Omental fat pad (tissue), 4 donors: ENCODE measurements around the gene ALS2. TPM values are rescaled to one million over a fixed set of nuclear protein-coding genes. Genes with fewer than 3 reads are reported as not detected.
"Not testable (repeated sequence)": the region's sequence is repeated elsewhere in the genome, so short reads cannot be mapped to it uniquely, and the experiment has no call there.

Source experiments
- ATAC-seq: fragments of 150-250 bp; one replicate; pipeline ENCODE4 v1.9.1; 2016; ENCODE audit warnings: mild to moderate bottlenecking, moderate library complexity; ENCODE audit not compliant: low FRiP score
- DNase-seq: peaks from one replicate; pipeline ENCODE4 v3.0.0-alpha.2; 2019; ENCODE audit warnings: low spot score
- total RNA-seq, 4 donors: library from RNA; depleted of rRNA; stranded (reverse); fragments of >200 nt; gene quantifications; one replicate each; pipeline ENCODE4 v1.1.0, GENCODE V29; 2016
- TF ChIP-seq, protein P1 (sequence below), 3 donors: fragments of 450-650 bp; IDR thresholded peaks; one replicate each; pipeline ENCODE4 v1.5.1; 2016 to 2017; ENCODE audit warnings: antibody characterized with exemption in 3 of 3, mild to moderate bottlenecking in 3 of 3, moderate library complexity in 2 of 3

ALS2 gene
- total RNA-seq, 4 donors from 2014 or later, result 13.6 to 20.4 (median 17.9) TPM

DNA sequence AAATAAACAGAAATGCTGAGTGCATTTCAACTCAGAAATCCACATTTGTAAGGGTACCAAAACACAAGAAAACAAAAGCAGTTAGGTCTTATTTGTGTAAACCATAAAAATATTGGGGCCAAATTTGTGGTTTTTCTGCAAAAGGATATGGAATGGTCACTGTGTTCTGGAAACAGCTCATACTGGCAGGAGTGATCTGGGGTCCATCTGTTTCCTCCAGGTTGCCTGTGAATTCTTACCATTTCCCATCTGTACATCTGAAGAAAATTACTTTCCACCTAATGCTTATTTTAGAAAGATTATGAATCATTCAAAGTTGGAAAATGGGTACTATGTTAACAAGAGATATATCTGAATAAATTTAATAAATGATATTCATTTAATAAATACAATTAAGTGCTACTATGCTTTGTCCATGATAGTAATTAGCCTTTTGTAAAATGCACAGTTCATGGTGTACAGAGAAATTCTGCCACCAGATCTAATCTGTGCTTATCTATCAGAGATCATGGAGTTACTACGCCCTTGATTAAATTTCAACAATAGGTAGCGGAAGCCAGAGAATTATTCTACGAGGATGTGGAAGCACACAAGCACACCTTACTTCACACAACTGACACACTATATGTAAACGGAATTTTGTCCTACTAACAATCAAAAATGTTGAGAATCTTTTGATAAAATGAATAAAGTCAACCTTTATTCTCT lies 10.9 kb downstream of the ALS2 start:
- no peak for DNase-seq
- TF ChIP-seq, protein P1, sequence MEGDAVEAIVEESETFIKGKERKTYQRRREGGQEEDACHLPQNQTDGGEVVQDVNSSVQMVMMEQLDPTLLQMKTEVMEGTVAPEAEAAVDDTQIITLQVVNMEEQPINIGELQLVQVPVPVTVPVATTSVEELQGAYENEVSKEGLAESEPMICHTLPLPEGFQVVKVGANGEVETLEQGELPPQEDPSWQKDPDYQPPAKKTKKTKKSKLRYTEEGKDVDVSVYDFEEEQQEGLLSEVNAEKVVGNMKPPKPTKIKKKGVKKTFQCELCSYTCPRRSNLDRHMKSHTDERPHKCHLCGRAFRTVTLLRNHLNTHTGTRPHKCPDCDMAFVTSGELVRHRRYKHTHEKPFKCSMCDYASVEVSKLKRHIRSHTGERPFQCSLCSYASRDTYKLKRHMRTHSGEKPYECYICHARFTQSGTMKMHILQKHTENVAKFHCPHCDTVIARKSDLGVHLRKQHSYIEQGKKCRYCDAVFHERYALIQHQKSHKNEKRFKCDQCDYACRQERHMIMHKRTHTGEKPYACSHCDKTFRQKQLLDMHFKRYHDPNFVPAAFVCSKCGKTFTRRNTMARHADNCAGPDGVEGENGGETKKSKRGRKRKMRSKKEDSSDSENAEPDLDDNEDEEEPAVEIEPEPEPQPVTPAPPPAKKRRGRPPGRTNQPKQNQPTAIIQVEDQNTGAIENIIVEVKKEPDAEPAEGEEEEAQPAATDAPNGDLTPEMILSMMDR (IDR thresholded peaks at IDR 0.05), result no peak
- no peak for ATAC-seq

DNA sequence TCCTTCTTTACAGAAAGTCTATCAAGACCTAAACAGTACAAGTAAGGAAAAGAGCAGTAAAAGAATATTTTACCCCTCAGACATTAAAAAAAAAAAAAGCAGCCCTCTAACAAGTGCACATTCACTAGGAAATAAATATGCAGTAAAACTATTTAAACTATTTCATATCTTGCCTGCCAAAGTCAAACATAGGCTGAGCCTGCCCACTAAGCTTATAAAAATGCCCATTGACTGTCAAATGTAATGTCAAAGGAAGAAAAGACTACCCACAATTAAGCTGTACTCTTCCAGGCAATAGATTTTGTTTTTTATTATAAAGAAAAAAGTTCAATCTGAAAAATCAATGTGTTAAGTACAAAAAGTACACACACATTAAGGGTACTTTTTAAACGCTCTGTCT lies 11.8 kb downstream of the ALS2 start:
- TF ChIP-seq, protein P1 (IDR thresholded peaks at IDR 0.05), result no peak
- DNase-seq, result no peak
- ATAC-seq, result no peak

DNA sequence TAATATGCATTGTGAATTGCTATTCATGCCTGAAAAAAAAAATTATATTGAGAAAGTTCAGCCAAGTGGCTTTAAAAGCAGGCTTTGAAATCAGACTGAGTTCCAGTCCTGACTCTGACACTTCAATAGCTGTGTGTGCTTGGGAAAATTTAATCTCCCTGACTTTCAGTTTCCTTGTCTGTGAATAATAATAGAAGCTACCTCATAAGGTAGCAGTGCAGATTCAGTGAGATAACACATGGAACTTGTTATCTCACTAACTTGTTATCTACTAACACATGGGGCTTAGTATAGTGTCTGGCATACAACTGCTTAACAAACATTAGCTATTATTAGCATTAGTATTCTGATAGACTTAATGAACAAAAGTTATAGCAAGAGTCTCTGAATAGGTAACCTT lies 14.9 kb downstream of the ALS2 start:
- DNase-seq (no peak), ATAC-seq (no peak)
- TF ChIP-seq, protein P1 (IDR thresholded peaks at IDR 0.05), result no peak

DNA sequence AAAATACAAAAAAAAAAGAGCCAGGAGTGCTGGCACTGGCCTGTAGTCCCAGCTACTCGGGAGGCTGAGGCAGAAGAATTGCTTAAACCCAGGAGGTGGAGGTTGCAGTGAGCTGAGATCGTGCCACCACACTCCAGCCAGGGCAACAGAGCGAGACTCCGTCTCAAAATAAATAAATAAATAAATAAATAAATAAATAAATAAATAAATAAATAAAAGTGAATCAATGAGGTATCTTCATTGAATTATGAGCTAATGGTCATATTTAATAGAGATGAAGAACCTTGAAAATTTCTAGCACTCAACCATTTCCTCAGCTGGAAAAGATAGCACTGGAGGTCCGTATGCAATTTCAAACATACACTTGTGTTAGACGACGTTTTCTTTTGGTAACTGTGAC lies 16.3 kb downstream of the ALS2 start:
- ATAC-seq, DNase-seq: not testable (repeated sequence)

DNA sequence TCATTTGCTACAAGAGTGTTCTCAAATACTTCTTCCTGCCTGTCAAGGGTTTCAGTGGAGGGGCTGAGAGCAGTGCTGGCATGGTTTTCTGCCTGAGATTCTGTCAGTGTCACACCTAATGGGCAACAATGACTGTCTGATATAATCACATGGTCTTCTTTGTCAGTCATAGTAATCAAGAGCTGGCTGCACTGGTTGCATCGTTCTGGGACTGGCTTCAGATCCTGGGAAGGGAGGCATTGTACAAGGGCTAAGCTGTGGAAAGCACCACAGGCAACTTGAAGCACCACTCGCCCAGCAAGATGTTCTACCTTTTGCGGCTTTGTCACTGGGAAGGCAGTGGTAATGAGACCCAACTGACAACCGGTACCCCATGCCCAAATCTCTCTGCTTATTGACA lies 19.6 kb downstream of the ALS2 start:
- TF ChIP-seq, protein P1 (IDR thresholded peaks at IDR 0.05), result no peak
- DNase-seq (no peak), ATAC-seq (no peak)

DNA sequence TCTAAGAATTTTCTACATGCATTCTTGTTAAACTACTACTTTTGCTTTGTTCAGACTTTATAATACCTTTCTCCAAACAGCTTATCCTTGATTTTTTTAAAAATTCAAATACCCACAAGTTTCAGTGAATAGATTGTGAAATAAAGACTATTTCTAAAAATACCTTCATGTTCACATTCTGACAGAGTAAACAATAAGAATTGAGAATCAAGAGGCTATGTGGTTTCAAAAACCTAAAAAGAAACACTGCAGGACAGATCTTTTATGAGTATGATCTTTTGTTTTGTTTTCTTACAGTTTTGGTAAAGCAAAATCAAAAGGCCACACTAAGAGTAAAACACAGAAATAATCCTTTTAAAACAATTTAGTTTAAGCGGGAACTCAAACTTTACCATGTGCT lies 21.2 kb downstream of the ALS2 start:
- ATAC-seq, result no peak
- no peak for DNase-seq
- TF ChIP-seq, protein P1 (IDR thresholded peaks at IDR 0.05), result no peak

DNA sequence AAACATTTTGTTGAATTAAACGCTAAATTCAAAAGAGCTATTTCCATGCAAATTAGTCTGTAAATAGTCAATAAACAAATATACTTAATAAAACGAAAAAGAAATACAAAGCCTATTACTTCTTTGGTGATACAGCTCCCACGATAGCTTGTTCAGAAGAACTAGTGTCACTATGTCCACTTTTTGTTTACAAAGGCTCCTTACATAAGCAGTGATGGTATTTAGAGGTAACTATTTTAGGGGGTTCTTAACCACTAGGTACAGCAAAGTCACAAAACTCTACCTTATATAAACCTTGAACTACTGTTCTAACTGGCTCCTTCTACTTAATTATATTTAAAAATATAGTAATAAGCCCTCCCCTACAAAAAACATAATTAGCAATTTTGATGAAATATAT lies 21.9 kb downstream of the ALS2 start:
- DNase-seq, result no peak
- TF ChIP-seq, protein P1 (IDR thresholded peaks at IDR 0.05), result no peak
- no peak for ATAC-seq
